Measurements from ENCODE around the gene DDX5. TPM values are rescaled to one million over a fixed set of nuclear protein-coding genes. Genes with fewer than 3 reads are reported as not detected.

The DDX5 gene
- total RNA-seq, 6 experiments from 2014 or later: 218 to 431 (median 344) TPM

DNA sequence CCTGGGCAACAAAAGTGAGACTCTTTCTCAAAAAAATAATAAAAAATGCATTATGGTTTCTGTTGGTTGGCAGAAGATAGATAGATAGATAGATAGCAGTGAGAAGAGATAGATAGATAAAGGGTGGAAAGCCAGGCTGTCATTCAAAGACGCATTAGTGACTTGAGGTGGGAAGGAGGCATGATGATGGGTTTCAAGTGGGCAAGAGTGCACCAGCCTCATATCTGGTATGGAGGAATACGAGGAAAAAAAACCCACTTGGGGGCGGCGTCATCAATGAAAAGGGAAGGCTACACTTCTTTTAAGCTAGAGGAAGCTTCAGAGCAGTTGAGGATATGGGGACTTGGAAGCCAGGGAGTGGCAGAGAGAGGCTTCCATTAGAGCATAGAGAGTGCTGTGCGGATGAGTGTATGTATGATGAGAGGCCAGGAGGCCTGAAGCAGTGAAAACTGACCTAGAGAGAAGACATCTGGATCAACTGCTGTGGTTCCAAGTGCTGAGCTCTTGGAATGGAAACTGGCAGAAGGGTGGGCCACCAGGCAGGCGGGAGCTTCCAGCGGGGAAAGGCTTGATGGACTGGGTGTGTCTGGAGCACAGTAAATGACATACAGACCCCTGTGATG is 32.5 kb upstream of the DDX5 start:
- WGBS (ENCODE audit: insufficient coverage, low coverage, low lambda C conversion rate, missing lambda C conversion rate): 95% methylated on average over 7 of the region's 7 CpGs
- intact Hi-C loops (cut with DNase I): no loop called here
- no peaks in the 10 kb centered on the region for H3K27me3 ChIP-seq
- TF ChIP-seq, protein P1, sequence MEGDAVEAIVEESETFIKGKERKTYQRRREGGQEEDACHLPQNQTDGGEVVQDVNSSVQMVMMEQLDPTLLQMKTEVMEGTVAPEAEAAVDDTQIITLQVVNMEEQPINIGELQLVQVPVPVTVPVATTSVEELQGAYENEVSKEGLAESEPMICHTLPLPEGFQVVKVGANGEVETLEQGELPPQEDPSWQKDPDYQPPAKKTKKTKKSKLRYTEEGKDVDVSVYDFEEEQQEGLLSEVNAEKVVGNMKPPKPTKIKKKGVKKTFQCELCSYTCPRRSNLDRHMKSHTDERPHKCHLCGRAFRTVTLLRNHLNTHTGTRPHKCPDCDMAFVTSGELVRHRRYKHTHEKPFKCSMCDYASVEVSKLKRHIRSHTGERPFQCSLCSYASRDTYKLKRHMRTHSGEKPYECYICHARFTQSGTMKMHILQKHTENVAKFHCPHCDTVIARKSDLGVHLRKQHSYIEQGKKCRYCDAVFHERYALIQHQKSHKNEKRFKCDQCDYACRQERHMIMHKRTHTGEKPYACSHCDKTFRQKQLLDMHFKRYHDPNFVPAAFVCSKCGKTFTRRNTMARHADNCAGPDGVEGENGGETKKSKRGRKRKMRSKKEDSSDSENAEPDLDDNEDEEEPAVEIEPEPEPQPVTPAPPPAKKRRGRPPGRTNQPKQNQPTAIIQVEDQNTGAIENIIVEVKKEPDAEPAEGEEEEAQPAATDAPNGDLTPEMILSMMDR (IDR thresholded peaks at IDR 0.05): no peak
- TF ChIP-seq POLR2A (IDR thresholded peaks at IDR 0.05): no peak
- no peak for ATAC-seq
- H3K9me3 ChIP-seq: no peaks in the 10 kb centered on the region
- H3K4me1 ChIP-seq: no peaks in the 10 kb centered on the region
- no peak overlapping the region for H3K27ac ChIP-seq
- peaks cover 0 to 45% (median 18%) of the 10 kb centered on the region in 4 donors for H3K36me3 ChIP-seq
- DNase-seq: no peak
- H3K4me3 ChIP-seq: no peak overlapping the region

DNA sequence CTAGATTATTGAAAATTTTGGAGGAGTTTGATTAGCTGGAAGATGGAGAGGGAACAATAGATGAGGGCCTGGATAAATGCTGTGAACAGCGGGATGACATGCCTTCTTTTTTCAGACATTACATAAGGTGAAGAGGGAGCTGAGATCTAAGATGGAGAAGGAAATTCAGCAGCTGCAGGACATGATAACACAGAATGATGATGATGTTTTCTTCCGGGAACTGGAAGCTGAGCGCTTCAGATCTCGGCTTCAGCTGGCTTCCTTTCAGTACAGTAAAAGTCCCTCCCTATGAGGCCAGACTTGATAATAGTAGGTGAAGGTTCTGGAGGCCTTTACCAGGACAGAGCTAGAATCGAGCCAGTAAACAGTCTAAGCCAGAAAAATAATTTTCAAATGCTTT is 31.4 kb upstream of the DDX5 start:
- H3K4me3 ChIP-seq: no peak overlapping the region
- 75% methylated on average over 4 of the region's 5 CpGs for WGBS (ENCODE audit: insufficient coverage, low coverage, low lambda C conversion rate, missing lambda C conversion rate)
- H3K9me3 ChIP-seq: no peaks in the 10 kb centered on the region
- intact Hi-C loops (cut with DNase I): no loop called here
- no peaks in the 10 kb centered on the region for H3K4me1 ChIP-seq
- no peaks in the 10 kb centered on the region for H3K27me3 ChIP-seq
- no peak for TF ChIP-seq POLR2A (IDR thresholded peaks at IDR 0.05)
- TF ChIP-seq, protein P1 (IDR thresholded peaks at IDR 0.05): no peak
- H3K36me3 ChIP-seq: peaks cover 4 to 54% (median 22%) of the 10 kb centered on the region in 4 donors
- peak; percentile 34 to 68 (median 60) for ATAC-seq
- no peak for DNase-seq
- no peak overlapping the region for H3K27ac ChIP-seq

DNA sequence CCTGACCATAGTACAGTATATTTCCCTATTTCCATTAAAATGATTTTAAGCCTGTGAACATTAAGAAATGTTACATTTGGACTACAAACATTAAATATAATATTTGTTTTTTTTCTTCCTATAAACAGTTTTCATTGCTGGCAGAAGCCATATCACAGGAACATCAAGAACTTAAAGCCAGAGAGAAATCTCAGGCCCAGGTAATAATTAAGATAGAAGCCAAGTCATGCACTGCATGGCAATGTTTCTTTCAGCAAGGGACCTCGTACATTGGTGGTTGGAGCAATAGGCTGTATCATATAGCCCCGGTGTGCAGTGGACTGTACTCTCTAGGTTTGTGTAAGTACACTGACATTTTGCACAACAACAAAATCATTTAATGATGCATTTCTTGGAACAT is 30.8 kb upstream of the DDX5 start:
- intact Hi-C loops (cut with DNase I): no loop called here
- WGBS (ENCODE audit: insufficient coverage, low coverage, low lambda C conversion rate, missing lambda C conversion rate): 72% methylated on average over 2 of the region's 2 CpGs
- H3K9me3 ChIP-seq: no peaks in the 10 kb centered on the region
- H3K4me3 ChIP-seq: no peak overlapping the region
- no peak for DNase-seq
- H3K27ac ChIP-seq: no peak overlapping the region
- no peak for ATAC-seq
- peaks cover 7 to 60% (median 26%) of the 10 kb centered on the region in 4 donors for H3K36me3 ChIP-seq
- H3K27me3 ChIP-seq: no peaks in the 10 kb centered on the region
- no peaks in the 10 kb centered on the region for H3K4me1 ChIP-seq
- TF ChIP-seq POLR2A (IDR thresholded peaks at IDR 0.05): no peak
- TF ChIP-seq, protein P1 (IDR thresholded peaks at IDR 0.05): no peak

DNA sequence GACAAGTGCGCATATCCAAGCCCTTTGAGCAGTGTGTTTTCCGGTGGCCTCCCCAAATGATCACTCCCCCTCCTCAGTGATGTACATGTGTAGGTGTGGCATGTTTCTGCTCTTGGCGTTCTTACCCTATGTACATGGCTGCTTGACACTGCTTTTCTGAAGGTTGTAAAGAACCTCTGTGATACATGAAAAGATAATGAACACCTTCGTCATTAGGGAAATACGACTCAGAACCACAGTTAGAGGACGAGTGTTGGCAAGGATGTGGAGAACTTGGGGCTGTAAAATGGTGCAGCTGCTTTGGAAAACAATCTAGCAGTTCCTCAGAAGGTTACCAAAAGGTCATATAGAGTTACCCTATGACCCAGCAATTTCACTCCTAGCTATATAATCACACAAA is 29.3 kb upstream of the DDX5 start:
- Histone ChIP-seq H3K27me3 (no peaks in the 10 kb centered on the region), H3K27ac (no peak overlapping the region), H3K9me3 (no peaks in the 10 kb centered on the region), H3K4me3 (no peak overlapping the region), H3K4me1 (no peaks in the 10 kb centered on the region), H3K36me3 (peaks cover 7 to 76% (median 36%) of the 10 kb centered on the region in 4 donors)
- WGBS (ENCODE audit: insufficient coverage, low coverage, low lambda C conversion rate, missing lambda C conversion rate): 89% methylated on average over 6 of the region's 6 CpGs
- no peak for ATAC-seq
- TF ChIP-seq POLR2A (IDR thresholded peaks at IDR 0.05): no peak
- TF ChIP-seq, protein P1 (IDR thresholded peaks at IDR 0.05): no peak
- DNase-seq: no peak
- intact Hi-C loops (cut with DNase I): no loop called here

All from right lobe of liver (tissue), 6 donors.